COLO668 (cell line): ENCODE measurements around the gene HSPA1L.

Experiments
- DNase-seq: peaks from one replicate; lab custom pipeline; 2025; ENCODE audit not compliant: unreplicated experiment; lab: John Stamatoyannopoulos, UW

Gene HSPA1L

DNA sequence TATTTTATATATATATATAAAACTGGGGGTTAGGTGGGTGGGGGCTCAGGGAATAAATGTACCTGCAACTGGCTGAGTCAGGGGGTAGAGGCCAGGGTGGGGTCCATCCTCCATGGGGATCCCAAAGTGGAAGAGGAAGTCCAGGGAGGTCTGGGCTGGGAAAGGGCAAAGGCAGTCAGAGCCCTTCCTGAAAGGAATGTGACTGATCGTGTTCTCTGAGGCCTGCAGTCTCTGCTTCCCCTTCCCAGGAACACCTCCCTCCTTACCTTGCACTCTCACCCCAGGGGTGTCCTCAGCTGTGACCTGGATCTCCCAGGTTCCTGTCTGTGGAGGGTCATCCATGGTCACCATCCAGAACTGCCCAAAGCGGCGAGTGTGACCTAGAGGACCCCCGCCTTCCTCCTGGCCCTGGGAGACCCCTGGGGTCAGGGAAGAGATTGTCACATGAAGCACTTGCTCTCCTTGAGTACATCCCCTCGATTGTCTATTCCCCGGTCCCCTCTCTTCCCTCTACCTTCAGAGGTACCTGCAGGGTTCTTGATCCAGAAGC lies 47.9 kb downstream of the HSPA1L start:
- no peak for DNase-seq

DNA sequence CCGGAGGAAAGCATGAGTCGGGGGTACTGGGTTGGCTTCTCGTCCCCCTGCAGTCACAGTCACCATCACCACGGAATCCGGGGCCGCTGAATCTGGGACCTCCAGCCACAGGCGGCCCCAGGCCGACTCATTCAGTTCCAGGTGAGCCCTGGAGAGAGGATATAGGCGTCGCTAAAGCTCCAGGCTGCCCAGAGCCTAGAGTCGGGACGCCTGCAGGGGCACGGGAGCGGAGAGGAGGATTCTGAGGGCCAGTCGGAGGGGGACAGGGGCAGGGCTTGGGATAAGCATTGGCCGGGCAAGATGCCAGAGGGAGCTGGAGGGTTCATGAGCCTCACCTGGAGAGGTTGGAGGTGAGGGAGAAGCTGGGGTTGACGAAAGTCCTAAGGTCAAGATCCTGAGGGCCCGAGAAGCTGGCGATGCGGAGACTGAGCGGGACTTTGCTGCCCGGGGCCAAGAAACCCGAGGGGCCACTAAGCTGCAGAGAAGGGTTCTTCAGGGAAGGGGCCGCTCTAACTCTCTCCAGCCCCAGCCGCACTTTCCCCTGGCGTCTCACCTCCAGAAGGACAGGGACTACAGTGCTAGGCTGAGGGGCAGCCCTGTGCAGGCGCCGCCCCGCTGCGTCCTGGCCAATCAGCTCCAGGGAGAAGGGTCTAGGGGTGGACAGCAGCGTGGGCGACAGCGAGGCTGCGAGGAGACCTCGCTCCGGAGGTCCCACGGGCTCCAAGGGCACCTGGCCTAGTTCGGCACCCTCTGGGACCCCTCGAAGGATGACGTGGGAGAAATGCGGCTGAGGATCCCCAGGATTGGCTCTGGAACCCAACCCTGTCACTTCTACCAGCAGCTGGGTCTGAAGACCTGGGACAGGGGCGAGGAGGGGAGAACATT lies 48.9 kb downstream of the HSPA1L start:
- DNase-seq: no peak

DNA sequence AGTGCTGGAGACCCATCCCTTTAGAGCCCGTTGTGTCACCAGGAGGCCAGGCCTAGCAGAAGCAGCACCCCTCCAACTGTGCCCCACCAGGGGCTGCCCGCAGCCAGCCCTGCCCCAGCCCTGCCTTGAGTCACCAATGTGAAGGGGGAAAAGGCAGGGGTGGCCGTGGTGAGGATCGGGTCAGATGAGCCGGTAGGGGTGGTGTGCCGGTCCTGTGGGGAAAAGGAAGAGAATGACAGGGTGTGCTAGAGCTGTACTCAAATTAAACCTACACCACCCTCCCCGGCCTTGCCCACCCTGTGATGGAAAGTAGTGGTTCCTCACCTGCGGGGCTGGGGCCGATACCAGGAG lies 49.5 kb downstream of the HSPA1L start:
- no peak for DNase-seq

DNA sequence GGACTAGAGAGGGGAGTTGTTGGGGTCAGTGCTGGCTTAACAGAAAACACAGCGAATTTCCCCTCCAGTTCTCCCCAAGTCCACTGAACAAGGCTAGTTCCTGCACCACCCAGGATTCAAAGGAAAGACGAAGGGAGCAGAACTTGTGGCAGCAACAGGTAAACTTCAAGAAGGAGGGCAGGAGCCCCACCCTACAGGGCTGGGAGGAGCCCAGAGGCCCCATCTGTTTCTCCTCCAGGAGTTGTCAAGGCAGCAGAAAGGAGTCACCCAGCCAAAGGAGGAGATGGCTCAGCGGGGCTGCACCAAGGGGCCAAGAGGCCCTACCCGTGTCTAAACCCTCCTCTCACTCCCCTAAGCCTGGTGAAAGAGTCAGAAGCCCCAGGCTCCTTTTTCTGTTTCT lies 50.9 kb downstream of the HSPA1L start:
- DNase-seq: no peak

DNA sequence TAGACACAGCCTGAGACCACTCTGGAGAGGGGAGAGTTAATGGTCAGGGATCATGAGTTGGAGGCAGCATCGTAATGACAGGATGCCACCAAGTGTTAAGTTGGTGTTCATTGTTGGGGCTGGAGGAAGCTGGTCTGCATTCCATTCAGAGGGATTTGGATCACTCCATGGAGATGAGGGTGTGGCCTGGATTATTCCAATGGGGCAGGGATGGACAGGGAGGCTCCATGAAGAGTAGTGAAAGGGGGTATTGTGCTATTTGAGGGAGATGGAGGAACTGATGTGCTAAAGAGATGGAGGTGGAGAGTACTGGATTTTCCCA lies 51.5 kb downstream of the HSPA1L start:
- no peak for DNase-seq

DNA sequence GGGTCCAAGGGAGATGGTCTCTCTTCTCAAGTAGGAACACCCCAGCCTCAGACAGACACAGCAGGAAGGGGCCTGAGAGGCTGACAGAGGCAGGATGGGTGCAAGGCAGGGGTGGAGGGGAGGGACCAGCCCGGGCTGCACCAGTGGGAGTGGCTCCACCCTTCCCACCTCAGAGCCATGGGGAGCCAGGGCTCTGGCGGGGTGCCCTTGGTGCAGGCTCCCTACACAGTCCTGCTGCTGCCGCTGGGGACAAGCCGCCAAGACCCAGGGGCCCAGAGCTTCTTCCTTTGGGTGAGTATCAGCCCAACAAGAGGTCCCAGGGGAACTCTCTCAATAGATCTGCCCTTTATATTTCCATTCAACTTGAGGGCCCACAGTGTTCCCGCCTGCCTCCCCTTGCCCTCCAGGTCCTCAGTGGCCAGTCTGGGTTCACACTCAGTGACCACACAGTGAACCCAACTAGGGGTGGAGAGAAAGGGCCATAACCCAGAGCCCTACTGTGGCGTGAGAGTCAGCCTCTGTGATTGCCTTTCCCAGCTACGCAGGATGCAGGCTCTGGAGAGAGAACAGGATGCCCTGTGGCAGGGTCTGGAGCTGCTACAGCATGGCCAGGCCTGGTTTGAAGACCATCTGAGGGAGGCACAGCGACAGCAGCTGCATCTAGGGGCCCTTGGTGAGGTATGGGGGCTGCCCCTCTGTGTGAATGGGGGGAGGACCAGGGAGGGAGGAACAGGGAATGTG lies 52.0 kb downstream of the HSPA1L start:
- DNase-seq: no peak

DNA sequence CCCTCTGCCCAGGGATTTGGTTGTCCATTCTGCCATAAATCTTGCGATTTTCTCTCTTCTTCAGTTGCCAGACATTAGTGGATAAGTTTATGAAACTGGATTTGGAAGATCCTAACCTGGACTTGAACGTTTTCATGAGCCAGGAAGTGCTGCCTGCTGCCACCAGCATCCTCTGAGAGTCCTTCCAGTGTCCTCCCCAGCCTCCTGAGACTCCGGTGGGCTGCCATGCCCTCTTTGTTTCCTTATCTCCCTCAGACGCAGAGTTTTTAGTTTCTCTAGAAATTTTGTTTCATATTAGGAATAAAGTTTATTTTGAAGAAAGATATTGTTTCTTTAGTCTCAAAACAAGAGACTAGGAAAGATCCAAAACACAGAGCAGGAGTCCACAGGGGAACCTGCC lies 52.7 kb downstream of the HSPA1L start, which contains the start of gene SAPCD1:
SAPCD1 (plus strand) TSS at position 301 of the 400 bp plus-strand sequence. CDS start 399 bp downstream, outside the sequence.
- no peak for DNase-seq

DNA sequence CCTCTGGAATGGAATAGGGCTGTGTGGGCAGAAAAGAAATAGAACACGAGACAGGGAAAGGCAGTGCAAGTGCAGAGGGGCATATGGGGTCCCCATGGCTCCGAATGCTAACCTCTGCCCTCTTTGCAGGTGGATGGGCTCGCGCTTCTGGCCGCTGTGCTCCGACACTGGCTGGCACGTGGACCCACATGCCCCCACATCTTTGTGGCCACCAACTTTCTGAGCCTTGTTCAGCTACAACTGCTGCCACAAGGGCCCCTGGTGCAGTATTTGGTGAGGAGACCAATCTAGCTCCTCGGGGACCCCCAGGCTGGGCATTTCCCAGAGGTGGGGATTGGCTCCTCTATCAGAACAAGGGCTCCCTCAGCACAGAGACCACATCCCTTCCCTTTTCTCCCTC lies 53.7 kb downstream of the HSPA1L start:
- no peak for DNase-seq

DNA sequence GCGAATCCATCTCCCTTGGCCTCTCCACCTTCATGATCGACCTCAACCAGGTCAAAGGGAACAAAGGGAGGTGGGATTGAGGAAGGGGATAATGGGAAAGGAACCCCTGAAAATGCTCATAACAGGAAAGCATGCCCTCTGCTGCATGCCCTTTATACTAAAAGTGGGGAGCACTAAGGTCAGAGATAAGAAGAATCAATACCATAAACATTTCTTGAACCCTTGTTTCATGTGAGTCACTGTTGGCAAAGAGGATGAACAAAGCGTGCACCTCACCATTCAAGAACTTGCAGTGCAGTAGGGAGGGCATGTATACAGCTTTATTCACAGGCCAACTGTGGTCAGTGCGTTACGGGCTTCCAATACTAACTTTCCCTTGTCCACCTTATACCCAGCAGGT lies 54.3 kb downstream of the HSPA1L start:
- no peak for DNase-seq
